Measurements from ENCODE around the gene FOXP3. TPM values are rescaled to one million over a fixed set of nuclear protein-coding genes. Genes with fewer than 3 reads are reported as not detected.

FOXP3 gene
- total RNA-seq, 2 donors from 2014 or later: 16.1 to 19.1 TPM

- Mint-ChIP-seq H3K27me3 (peaks cover 5% of the 10 kb centered on the region), H3K27ac (no peak overlapping the region), H3K36me3 (ENCODE audit: low read depth) (no peaks in the 10 kb centered on the region), H3K4me3 (no peak overlapping the region), H3K4me1 (no peaks in the 10 kb centered on the region)
- DNase-seq (no peak), ATAC-seq (no peak)
- H3K9me3 ChIP-seq (ENCODE audit: control insufficient read depth, low read length, poor library complexity, severe bottlenecking): no peaks in the 10 kb centered on the region
These were observed 51.6 kb downstream of the FOXP3 start for GRCh38 chrX:49212861-49213260.

- ATAC-seq (no peak), DNase-seq (no peak)
- no peaks in the 10 kb centered on the region for H3K4me1 Mint-ChIP-seq
- no peak overlapping the region for H3K27ac Mint-ChIP-seq
- no peaks in the 10 kb centered on the region for H3K36me3 Mint-ChIP-seq (ENCODE audit: low read depth)
- H3K27me3 Mint-ChIP-seq: peaks cover 5% of the 10 kb centered on the region
- H3K9me3 ChIP-seq (ENCODE audit: control insufficient read depth, low read length, poor library complexity, severe bottlenecking): no peaks in the 10 kb centered on the region
- H3K4me3 Mint-ChIP-seq: no peak overlapping the region
These were observed 52.3 kb downstream of the FOXP3 start for GRCh38 chrX:49212209-49212608.

GRCh38 chrX:49211074-49211473 lies 53.4 kb downstream of the FOXP3 start:
- Mint-ChIP-seq H3K4me3 (no peak overlapping the region), H3K4me1 (no peaks in the 10 kb centered on the region), H3K27me3 (peaks cover 5% of the 10 kb centered on the region), H3K27ac (no peak overlapping the region), H3K36me3 (ENCODE audit: low read depth) (no peaks in the 10 kb centered on the region)
- H3K9me3 ChIP-seq (ENCODE audit: control insufficient read depth, low read length, poor library complexity, severe bottlenecking): no peaks in the 10 kb centered on the region
- ATAC-seq (no peak), DNase-seq (no peak)

- no peak for ATAC-seq
- H3K27me3 Mint-ChIP-seq: peaks cover 5% of the 10 kb centered on the region
These were observed 54.1 kb downstream of the FOXP3 start for GRCh38 chrX:49210406-49210805.

GRCh38 chrX:49209434-49210251 lies 54.9 kb downstream of the FOXP3 start:
- no peak overlapping the region for H3K4me3 Mint-ChIP-seq
- H3K36me3 Mint-ChIP-seq (ENCODE audit: low read depth): no peaks in the 10 kb centered on the region
- DNase-seq (no peak), ATAC-seq (no peak)
- no peaks in the 10 kb centered on the region for H3K4me1 Mint-ChIP-seq
- H3K27ac Mint-ChIP-seq: no peak overlapping the region
- no peaks in the 10 kb centered on the region for H3K9me3 ChIP-seq (ENCODE audit: control insufficient read depth, low read length, poor library complexity, severe bottlenecking)
- peaks cover 5% of the 10 kb centered on the region for H3K27me3 Mint-ChIP-seq

More at GRCh38 chrX:49210406-49210805, 54.1 kb downstream of the FOXP3 start:
- Mint-ChIP-seq H3K27ac (no peak overlapping the region), H3K36me3 (ENCODE audit: low read depth) (no peaks in the 10 kb centered on the region), H3K4me3 (no peak overlapping the region), H3K4me1 (no peaks in the 10 kb centered on the region)
- no peak for DNase-seq
- no peaks in the 10 kb centered on the region for H3K9me3 ChIP-seq (ENCODE audit: control insufficient read depth, low read length, poor library complexity, severe bottlenecking)

GRCh38 chrX:49208399-49208798 lies 56.1 kb downstream of the FOXP3 start:
- H3K27me3 Mint-ChIP-seq: peaks cover 5% of the 10 kb centered on the region
- no peak overlapping the region for H3K4me3 Mint-ChIP-seq
- no peak for ATAC-seq
- H3K4me1 Mint-ChIP-seq: no peaks in the 10 kb centered on the region
- H3K36me3 Mint-ChIP-seq (ENCODE audit: low read depth): no peaks in the 10 kb centered on the region
- no peak for DNase-seq
- H3K27ac Mint-ChIP-seq: no peak overlapping the region
- H3K9me3 ChIP-seq (ENCODE audit: control insufficient read depth, low read length, poor library complexity, severe bottlenecking): no peaks in the 10 kb centered on the region

- Mint-ChIP-seq H3K27ac (no peak overlapping the region), H3K27me3 (peaks cover 5% of the 10 kb centered on the region), H3K4me3 (no peak overlapping the region), H3K4me1 (no peaks in the 10 kb centered on the region), H3K36me3 (ENCODE audit: low read depth) (no peaks in the 10 kb centered on the region)
- ATAC-seq (no peak), DNase-seq (no peak)
- no peaks in the 10 kb centered on the region for H3K9me3 ChIP-seq (ENCODE audit: control insufficient read depth, low read length, poor library complexity, severe bottlenecking)
These were observed 58.0 kb downstream of the FOXP3 start for GRCh38 chrX:49206543-49206942.

- H3K27me3 Mint-ChIP-seq: no peaks in the 10 kb centered on the region
- H3K27ac Mint-ChIP-seq: no peak overlapping the region
- no peaks in the 10 kb centered on the region for H3K9me3 ChIP-seq (ENCODE audit: control insufficient read depth, low read length, poor library complexity, severe bottlenecking)
- H3K4me1 Mint-ChIP-seq: no peaks in the 10 kb centered on the region
- no peak overlapping the region for H3K4me3 Mint-ChIP-seq
- ATAC-seq (no peak), DNase-seq (no peak)
- no peaks in the 10 kb centered on the region for H3K36me3 Mint-ChIP-seq (ENCODE audit: low read depth)
These were observed 59.1 kb downstream of the FOXP3 start for GRCh38 chrX:49205443-49205842.

- no peaks in the 10 kb centered on the region for H3K9me3 ChIP-seq (ENCODE audit: control insufficient read depth, low read length, poor library complexity, severe bottlenecking)
- H3K4me1 Mint-ChIP-seq: no peaks in the 10 kb centered on the region
- no peak for ATAC-seq
- H3K27ac Mint-ChIP-seq: no peak overlapping the region
- DNase-seq: no peak
- no peaks in the 10 kb centered on the region for H3K27me3 Mint-ChIP-seq
- no peak overlapping the region for H3K4me3 Mint-ChIP-seq
- H3K36me3 Mint-ChIP-seq (ENCODE audit: low read depth): no peaks in the 10 kb centered on the region
These were observed 59.8 kb downstream of the FOXP3 start for GRCh38 chrX:49204709-49205108.

- Mint-ChIP-seq H3K4me1 (peaks cover under 1% of the 10 kb centered on the region), H3K36me3 (ENCODE audit: low read depth) (no peaks in the 10 kb centered on the region), H3K4me3 (no peak overlapping the region), H3K27me3 (no peaks in the 10 kb centered on the region), H3K27ac (no peak overlapping the region)
- ATAC-seq: no peak
- DNase-seq: no peak
- H3K9me3 ChIP-seq (ENCODE audit: control insufficient read depth, low read length, poor library complexity, severe bottlenecking): no peaks in the 10 kb centered on the region
These were observed 60.5 kb downstream of the FOXP3 start for GRCh38 chrX:49204017-49204416.

- Mint-ChIP-seq H3K4me1 (peaks cover 4% of the 10 kb centered on the region), H3K27ac (peak overlapping the region; percentile 27), H3K27me3 (no peaks in the 10 kb centered on the region), H3K4me3 (no peak overlapping the region), H3K36me3 (ENCODE audit: low read depth) (no peaks in the 10 kb centered on the region)
- H3K9me3 ChIP-seq (ENCODE audit: control insufficient read depth, low read length, poor library complexity, severe bottlenecking): no peaks in the 10 kb centered on the region
- DNase-seq: no peak
- ATAC-seq: no peak
These were observed 61.0 kb downstream of the FOXP3 start for GRCh38 chrX:49203536-49203935.

- DNase-seq (no peak), ATAC-seq (no peak)
- Mint-ChIP-seq H3K4me1 (peaks cover 10% of the 10 kb centered on the region), H3K4me3 (no peak overlapping the region), H3K27ac (no peak overlapping the region), H3K36me3 (ENCODE audit: low read depth) (peaks cover 2% of the 10 kb centered on the region), H3K27me3 (no peaks in the 10 kb centered on the region)
- H3K9me3 ChIP-seq (ENCODE audit: control insufficient read depth, low read length, poor library complexity, severe bottlenecking): no peaks in the 10 kb centered on the region
These were observed 62.5 kb downstream of the FOXP3 start for GRCh38 chrX:49202022-49202421.
